ENCODE measurements around the gene OSBPL10. TPM values are rescaled to one million over a fixed set of nuclear protein-coding genes. Genes with fewer than 3 reads are reported as not detected.

The OSBPL10 gene
- polyA plus RNA-seq, 2 of the 4 experiments (the other 2 are of a cell fraction) = 9.2 to 17.0 TPM

GRCh38 chr3:31890007-31890406 is 91.1 kb downstream of the OSBPL10 start:
- H3K27ac ChIP-seq = no peak overlapping the region

GRCh38 chr3:31885235-31885634 is 95.8 kb downstream of the OSBPL10 start:
- Histone ChIP-seq H3K9me3 (no peaks in the 10 kb centered on the region), H3K4me3 (no peak overlapping the region), H3K4me2 (no peak overlapping the region), H3K4me1 (peaks cover under 1% of the 10 kb centered on the region; the same call in 2 of the 3 replicates), H3K27ac (no peak overlapping the region)
- no peak for DNase-seq (ENCODE audit: low read depth in 1 of 2, low spot score in 1 of 2)
- POLR2A ChIA-PET = no interaction called here
- no peak for ATAC-seq
- TF ChIP-seq, protein P1, sequence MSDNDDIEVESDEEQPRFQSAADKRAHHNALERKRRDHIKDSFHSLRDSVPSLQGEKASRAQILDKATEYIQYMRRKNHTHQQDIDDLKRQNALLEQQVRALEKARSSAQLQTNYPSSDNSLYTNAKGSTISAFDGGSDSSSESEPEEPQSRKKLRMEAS (IDR thresholded peaks at IDR 0.05) = no peak
- TF ChIP-seq MYC (IDR thresholded peaks at IDR 0.05; ENCODE audit: borderline replicate concordance, low read length) (no peak), KDM1A (IDR thresholded peaks at IDR 0.05; ENCODE audit: low read depth) (no peak), NR3C1 (IDR thresholded peaks at IDR 0.05) (no peak), EHF (CRISPR knock-in tag; IDR thresholded peaks at IDR 0.05) (no peak), RCOR1 (IDR thresholded peaks at IDR 0.05; ENCODE audit: low read depth, low read length) (no peak), MAFK (IDR thresholded peaks at IDR 0.05; ENCODE audit: partially characterized antibody) (no peak), EHMT2 (IDR thresholded peaks at IDR 0.05; ENCODE audit: low read depth) (no peak), POLR2AphosphoS2 (conservative IDR thresholded peaks at IDR 0.05; ENCODE audit: low read length) (no peak), SREBF2 (IDR thresholded peaks at IDR 0.05) (no peak), PHF8 (IDR thresholded peaks at IDR 0.05; ENCODE audit: borderline replicate concordance, low read depth) (no peak), HOXB13 (CRISPR knock-in tag; IDR thresholded peaks at IDR 0.05; ENCODE audit: low read depth) (no peak), KDM5A (IDR thresholded peaks at IDR 0.05) (no peak)
- 75% methylated on average over 3 of the region's 3 CpGs for WGBS (ENCODE audit: missing lambda C conversion rate)
- CTCF ChIA-PET = no interaction called here
- FAIRE-seq = no peak

More at GRCh38 chr3:31890007-31890406, 91.1 kb downstream of the OSBPL10 start:
- ATAC-seq (no peak), FAIRE-seq (no peak), DNase-seq (ENCODE audit: low read depth in 1 of 2, low spot score in 1 of 2) (no peak)
- TF ChIP-seq MAZ (IDR thresholded peaks at IDR 0.05; ENCODE audit: borderline replicate concordance, low read depth, low read length) (no peak), CHD4 (IDR thresholded peaks at IDR 0.05; ENCODE audit: borderline replicate concordance) (no peak)
- Histone ChIP-seq H3K4me1 (no peaks in the 10 kb centered on the region), H3K4me2 (no peak overlapping the region), H3K9me3 (no peaks in the 10 kb centered on the region), H3K4me3 (no peak overlapping the region)
- ChIA-PET CTCF (interaction anchor here (0.7 to 1.0 kb wide), 2 partner anchors 12 to 1686 kb away, joined by 3 read pairs; no protein-coding TSS in a partner anchor), POLR2A (no interaction called here)
- 65% methylated on average over 2 of the region's 2 CpGs for WGBS (ENCODE audit: missing lambda C conversion rate)

- TF ChIP-seq NR3C1 (IDR thresholded peaks at IDR 0.05) (no peak), CEBPB (IDR thresholded peaks at IDR 0.05) (no peak), HOXB13 (CRISPR knock-in tag; IDR thresholded peaks at IDR 0.05; ENCODE audit: low read depth) (no peak), POLR2A (IDR thresholded peaks at IDR 0.05; ENCODE audit: low read length) (no peak), BCL3 (IDR thresholded peaks at IDR 0.05) (no peak), ESRRA (IDR thresholded peaks at IDR 0.05; ENCODE audit: borderline replicate concordance, low read length) (no peak), RAD21 (conservative IDR thresholded peaks at IDR 0.05 in 1 of 2, IDR thresholded peaks at IDR 0.05 in 1 of 2) (no peak), KDM1A (IDR thresholded peaks at IDR 0.05; ENCODE audit: low read depth) (no peak), SREBF2 (IDR thresholded peaks at IDR 0.05) (no peak), JUNB (IDR thresholded peaks at IDR 0.05) (no peak), MYC (IDR thresholded peaks at IDR 0.05; ENCODE audit: borderline replicate concordance, low read length) (no peak), ZNF302 (CRISPR knock-in tag; IDR thresholded peaks at IDR 0.05) (no peak)
- TF ChIP-seq, protein P1 (IDR thresholded peaks at IDR 0.05) = no peak
- TF ChIP-seq, protein P2, sequence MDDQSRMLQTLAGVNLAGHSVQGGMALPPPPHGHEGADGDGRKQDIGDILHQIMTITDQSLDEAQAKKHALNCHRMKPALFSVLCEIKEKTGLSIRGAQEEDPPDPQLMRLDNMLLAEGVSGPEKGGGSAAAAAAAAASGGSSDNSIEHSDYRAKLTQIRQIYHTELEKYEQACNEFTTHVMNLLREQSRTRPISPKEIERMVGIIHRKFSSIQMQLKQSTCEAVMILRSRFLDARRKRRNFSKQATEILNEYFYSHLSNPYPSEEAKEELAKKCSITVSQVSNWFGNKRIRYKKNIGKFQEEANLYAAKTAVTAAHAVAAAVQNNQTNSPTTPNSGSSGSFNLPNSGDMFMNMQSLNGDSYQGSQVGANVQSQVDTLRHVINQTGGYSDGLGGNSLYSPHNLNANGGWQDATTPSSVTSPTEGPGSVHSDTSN (IDR thresholded peaks at IDR 0.05) = no peak
- TF ChIP-seq, protein P3, sequence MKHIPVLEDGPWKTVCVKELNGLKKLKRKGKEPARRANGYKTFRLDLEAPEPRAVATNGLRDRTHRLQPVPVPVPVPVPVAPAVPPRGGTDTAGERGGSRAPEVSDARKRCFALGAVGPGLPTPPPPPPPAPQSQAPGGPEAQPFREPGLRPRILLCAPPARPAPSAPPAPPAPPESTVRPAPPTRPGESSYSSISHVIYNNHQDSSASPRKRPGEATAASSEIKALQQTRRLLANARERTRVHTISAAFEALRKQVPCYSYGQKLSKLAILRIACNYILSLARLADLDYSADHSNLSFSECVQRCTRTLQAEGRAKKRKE (CRISPR knock-in tag; IDR thresholded peaks at IDR 0.05; ENCODE audit: low read depth) = no peak
- TF ChIP-seq, protein P4, sequence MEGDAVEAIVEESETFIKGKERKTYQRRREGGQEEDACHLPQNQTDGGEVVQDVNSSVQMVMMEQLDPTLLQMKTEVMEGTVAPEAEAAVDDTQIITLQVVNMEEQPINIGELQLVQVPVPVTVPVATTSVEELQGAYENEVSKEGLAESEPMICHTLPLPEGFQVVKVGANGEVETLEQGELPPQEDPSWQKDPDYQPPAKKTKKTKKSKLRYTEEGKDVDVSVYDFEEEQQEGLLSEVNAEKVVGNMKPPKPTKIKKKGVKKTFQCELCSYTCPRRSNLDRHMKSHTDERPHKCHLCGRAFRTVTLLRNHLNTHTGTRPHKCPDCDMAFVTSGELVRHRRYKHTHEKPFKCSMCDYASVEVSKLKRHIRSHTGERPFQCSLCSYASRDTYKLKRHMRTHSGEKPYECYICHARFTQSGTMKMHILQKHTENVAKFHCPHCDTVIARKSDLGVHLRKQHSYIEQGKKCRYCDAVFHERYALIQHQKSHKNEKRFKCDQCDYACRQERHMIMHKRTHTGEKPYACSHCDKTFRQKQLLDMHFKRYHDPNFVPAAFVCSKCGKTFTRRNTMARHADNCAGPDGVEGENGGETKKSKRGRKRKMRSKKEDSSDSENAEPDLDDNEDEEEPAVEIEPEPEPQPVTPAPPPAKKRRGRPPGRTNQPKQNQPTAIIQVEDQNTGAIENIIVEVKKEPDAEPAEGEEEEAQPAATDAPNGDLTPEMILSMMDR (IDR thresholded peaks at IDR 0.05) = no peak
- no peak overlapping the region for H3K4me3 ChIP-seq
- H3K27ac ChIP-seq = no peak overlapping the region
- H3K4me1 ChIP-seq = peaks cover 8% of the 10 kb centered on the region; the same call in 2 of the 3 replicates
- DNase-seq (ENCODE audit: low read depth in 1 of 2, low spot score in 1 of 2) (no peak), FAIRE-seq (no peak), ATAC-seq (no peak)
- ChIA-PET POLR2A (no interaction called here), CTCF (no interaction called here)
- H3K9me3 ChIP-seq = no peaks in the 10 kb centered on the region
- 83% methylated on average over 1 of the region's 1 CpG for WGBS (ENCODE audit: missing lambda C conversion rate)
- no peak overlapping the region for H3K4me2 ChIP-seq
Observed at GRCh38 chr3:31884251-31884650, 96.8 kb downstream of the OSBPL10 start.

Measured in A549 (cell line).